ENCODE measurements around the gene PAX1. TPM values are rescaled to one million over a fixed set of nuclear protein-coding genes. Genes with fewer than 3 reads are reported as not detected.

Gene PAX1
- total and polyA plus RNA-seq, 2 experiments from 2014 or later = 0.14 TPM; not detected in 1

GRCh38 chr20:21665687-21666446, 39.6 kb upstream of the PAX1 start (continued):
- TF ChIP-seq STAT1 (IDR thresholded peaks at IDR 0.05; ENCODE audit: unreplicated experiment) = no peak
- no peak for TF ChIP-seq ZNF114 (CRISPR knock-in tag; IDR thresholded peaks at IDR 0.05)
- TF ChIP-seq EZH2 (IDR thresholded peaks at IDR 0.05; ENCODE audit: low read depth, unreplicated experiment) = no peak
- TF ChIP-seq ETS1 (IDR thresholded peaks at IDR 0.05) = no peak
- no peak for TF ChIP-seq ZNF331 (CRISPR knock-in tag; IDR thresholded peaks at IDR 0.05; ENCODE audit: low read depth)

GRCh38 chr20:21670126-21670525, 35.3 kb upstream of the PAX1 start:
- H3K36me3 Mint-ChIP-seq (ENCODE audit: low read depth) = no peaks in the 10 kb centered on the region
- Histone ChIP-seq H3K4me1 (ENCODE audit: insufficient read depth) (no peaks in the 10 kb centered on the region; the same call in 1 of the 2 replicates), H3K27me3 (ENCODE audit: insufficient read depth) (no peaks in the 10 kb centered on the region), H3K4me3 (no peak overlapping the region), H4K20me1 (replicated peaks; ENCODE audit: insufficient read depth) (no peaks in the 10 kb centered on the region), H2AFZ (no peak overlapping the region), H3K9me2 (ENCODE audit: insufficient read depth) (peaks cover 4% of the 10 kb centered on the region; the same call in 1 of the 2 replicates), H3K36me3 (ENCODE audit: insufficient read depth) (no peaks in the 10 kb centered on the region), H3K4me2 (no peak overlapping the region), H3K27ac (ENCODE audit: low read depth) (no peak overlapping the region), H3K79me2 (replicated peaks; ENCODE audit: insufficient read depth) (no peaks in the 10 kb centered on the region), H3F3A (replicated peaks; ENCODE audit: low read depth) (no peaks in the 10 kb centered on the region)
- no peaks in the 10 kb centered on the region for H3K4me1 Mint-ChIP-seq
- no peak overlapping the region for H3K4me3 Mint-ChIP-seq
- H3K9me3 Mint-ChIP-seq = no peaks in the 10 kb centered on the region; the same call in 1 of the 3 replicates
- H3K27me3 Mint-ChIP-seq (ENCODE audit: insufficient read depth, low read depth, poor library complexity) = peaks cover 7% of the 10 kb centered on the region
- DNase-seq (ENCODE audit: low spot score) = no peak
- no peak overlapping the region for H3K27ac Mint-ChIP-seq
- ATAC-seq = no peak
- no peak for TF ChIP-seq EZH2phosphoT487 (IDR thresholded peaks at IDR 0.05; ENCODE audit: unreplicated experiment)
- TF ChIP-seq JUNB (IDR thresholded peaks at IDR 0.05; ENCODE audit: unreplicated experiment) = no peak
- no peak for TF ChIP-seq CREB1 (CRISPR knock-in tag; IDR thresholded peaks at IDR 0.05; ENCODE audit: low read depth)
- no peak for TF ChIP-seq CTCF (conservative IDR thresholded peaks at IDR 0.05; ENCODE audit: low read depth in 2 of 2)
- TF ChIP-seq ZNF114 (CRISPR knock-in tag; IDR thresholded peaks at IDR 0.05) = no peak
- no peak for TF ChIP-seq POLR2AphosphoS5 (IDR thresholded peaks at IDR 0.05; ENCODE audit: low read depth)
- no peak for TF ChIP-seq ZNF331 (CRISPR knock-in tag; IDR thresholded peaks at IDR 0.05; ENCODE audit: low read depth)
- TF ChIP-seq NANOG (IDR thresholded peaks at IDR 0.05; ENCODE audit: borderline replicate concordance) = no peak
- no peak for TF ChIP-seq EZH2 (IDR thresholded peaks at IDR 0.05; ENCODE audit: low read depth, unreplicated experiment)
- no peak for TF ChIP-seq STAT1 (IDR thresholded peaks at IDR 0.05; ENCODE audit: unreplicated experiment)
- no peak for TF ChIP-seq ETS1 (IDR thresholded peaks at IDR 0.05)
- TF ChIP-seq REST (IDR thresholded peaks at IDR 0.05; ENCODE audit: unreplicated experiment) = no peak

Data from GM23338 (cell line).